ENCODE results near the gene LRP5. TPM values are rescaled to one million over a fixed set of nuclear protein-coding genes. Genes with fewer than 3 reads are reported as not detected.

LRP5 gene
- total RNA-seq, 1 experiment from 2014 or later: 55.2 TPM

DNA sequence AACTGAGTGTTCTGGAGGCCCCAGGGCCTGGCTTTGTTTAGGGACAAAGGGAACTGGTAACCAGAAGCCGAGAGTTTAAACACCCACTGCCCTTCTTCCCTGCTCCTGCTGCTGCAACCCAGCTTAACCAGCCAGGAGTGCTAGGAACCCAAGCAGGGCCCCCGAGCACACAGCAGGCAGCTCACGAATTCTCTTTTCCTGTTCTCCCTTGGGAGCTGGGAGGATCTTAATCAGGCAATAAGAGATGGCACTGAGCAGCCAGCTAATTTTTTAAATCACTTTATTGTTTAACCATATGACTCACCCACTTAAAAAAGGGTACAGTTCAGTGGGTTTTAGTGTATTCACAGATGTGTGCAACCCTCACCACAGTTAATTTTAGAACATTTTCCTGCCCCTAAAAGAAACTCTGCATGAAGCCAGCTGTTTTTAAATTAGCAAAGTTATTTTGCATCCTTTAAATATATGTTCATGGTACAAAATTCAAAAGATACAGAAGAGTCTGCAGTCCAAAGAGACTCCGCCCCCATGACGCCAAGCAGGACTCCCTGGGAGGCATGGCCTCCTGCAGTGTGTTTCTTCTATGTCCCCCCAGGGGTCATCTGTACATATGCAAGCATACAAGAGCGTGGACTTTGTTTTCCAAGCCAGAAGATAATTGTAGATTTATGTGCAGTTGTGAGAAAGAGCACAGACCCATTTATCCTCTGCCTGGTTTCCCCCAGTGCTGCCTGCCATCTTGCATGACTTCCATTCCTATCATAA is 129.3 kb downstream of the LRP5 start:
- Histone ChIP-seq H3K4me3 (replicated peaks in 1 of 2; ENCODE audit: low read depth in 1 of 2, low read length in 2 of 2) (no peak overlapping the region), H3K9ac (ENCODE audit: low read length) (no peak overlapping the region), H2AFZ (ENCODE audit: low read depth, low read length, poor library complexity, severe bottlenecking) (no peak overlapping the region), H3K9me2 (ENCODE audit: insufficient read depth) (no peaks in the 10 kb centered on the region), H4K20me1 (ENCODE audit: insufficient read depth) (no peaks in the 10 kb centered on the region), H3K27me3 (ENCODE audit: insufficient read depth, low read length) (no peaks in the 10 kb centered on the region), H3K36me3 (ENCODE audit: control insufficient read depth in 1 of 2, insufficient read depth in 2 of 2, low read length in 2 of 2) (peaks cover 0 to 3% of the 10 kb centered on the region in 2 experiments; a peak in 1 of 4 replicates), H3K9me3 (ENCODE audit: control insufficient read depth in 1 of 2, insufficient read depth in 1 of 2, low read depth in 1 of 2, low read length in 2 of 2) (no peaks in the 10 kb centered on the region), H3K79me2 (ENCODE audit: insufficient read depth, low read length) (no peaks in the 10 kb centered on the region), H3K4me1 (ENCODE audit: control insufficient read depth in 1 of 2, insufficient read depth in 2 of 2, low read length in 2 of 2) (peaks cover 0 to 11% of the 10 kb centered on the region in 2 experiments; a peak in 2 of 4 replicates), H3K27ac (ENCODE audit: low read depth, low read length) (no peak overlapping the region), H3K4me2 (ENCODE audit: low read length) (no peak overlapping the region)
- intact Hi-C loops (cut with micrococcal nuclease): no loop called here
- DNase-seq (ENCODE audit: low read depth, low spot score) (no peak), ATAC-seq (no peak)
- POLR2A ChIA-PET: no interaction called here
- RAD21 ChIA-PET (ENCODE audit: low non-redundant PET in 1 of 2, low total read pairs in 2 of 2, uncharacterized antibody in 2 of 2, unreplicated experiment in 2 of 2): no interaction called here
- CTCF ChIA-PET: no interaction called here
- BruUV-seq (replicated peaks): no TSS peak
- TF ChIP-seq SRF (IDR thresholded peaks at IDR 0.05; ENCODE audit: low read depth): no peak
- no peak for TF ChIP-seq SP1 (IDR thresholded peaks at IDR 0.05; ENCODE audit: low read depth)
- TF ChIP-seq ELF1 (IDR thresholded peaks at IDR 0.05; ENCODE audit: borderline replicate concordance, low read depth): no peak
- no peak for TF ChIP-seq TCF7L2 (IDR thresholded peaks at IDR 0.05; ENCODE audit: borderline replicate concordance, extremely low read depth, insufficient read depth, insufficient read length)
- no peak for TF ChIP-seq YY1 (IDR thresholded peaks at IDR 0.05; ENCODE audit: extremely low read depth, insufficient replicate concordance, low read depth, low read length)
- TF ChIP-seq EGR1 (IDR thresholded peaks at IDR 0.05; ENCODE audit: low read depth): no peak
- no peak for TF ChIP-seq JUND (IDR thresholded peaks at IDR 0.05)
- TF ChIP-seq POLR2A (IDR thresholded peaks at IDR 0.05; ENCODE audit: borderline replicate concordance, extremely low read depth, insufficient read depth, insufficient read length): no peak
- TF ChIP-seq, protein P1, sequence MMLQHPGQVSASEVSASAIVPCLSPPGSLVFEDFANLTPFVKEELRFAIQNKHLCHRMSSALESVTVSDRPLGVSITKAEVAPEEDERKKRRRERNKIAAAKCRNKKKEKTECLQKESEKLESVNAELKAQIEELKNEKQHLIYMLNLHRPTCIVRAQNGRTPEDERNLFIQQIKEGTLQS (IDR thresholded peaks at IDR 0.05): no peak
- no peak for TF ChIP-seq EZH2phosphoT487 (IDR thresholded peaks at IDR 0.05; ENCODE audit: borderline replicate concordance)
- TF ChIP-seq, protein P2, sequence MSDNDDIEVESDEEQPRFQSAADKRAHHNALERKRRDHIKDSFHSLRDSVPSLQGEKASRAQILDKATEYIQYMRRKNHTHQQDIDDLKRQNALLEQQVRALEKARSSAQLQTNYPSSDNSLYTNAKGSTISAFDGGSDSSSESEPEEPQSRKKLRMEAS (IDR thresholded peaks at IDR 0.05): no peak
- no peak for TF ChIP-seq RAD21 (IDR thresholded peaks at IDR 0.05; ENCODE audit: low read depth)
- TF ChIP-seq EZH2 (IDR thresholded peaks at IDR 0.05): no peak
- TF ChIP-seq ZNF274 (IDR thresholded peaks at IDR 0.05; ENCODE audit: low read depth, low read length): no peak

All from HCT116 (cell line).